GM18873 (cell line): ENCODE measurements around the gene SIGLEC6.
"Not testable (repeated sequence)": the region's sequence is repeated elsewhere in the genome, so short reads cannot be mapped to it uniquely, and the experiment has no call there.

Experiments used
- ATAC-seq: cut with Tn5 transposase; IDR thresholded peaks from one replicate; pipeline ENCODE4 v1.9.1; 2021; ENCODE audit warnings: mild to moderate bottlenecking, moderate library complexity, moderate number of reproducible peaks; ENCODE audit not compliant: unreplicated experiment, low FRiP score

SIGLEC6 gene

GRCh38 chr19:51513968-51514367 lies 17.5 kb downstream of the SIGLEC6 start:
- no peak for ATAC-seq

- ATAC-seq = no peak
Measured at GRCh38 chr19:51511353-51511752, 20.1 kb downstream of the SIGLEC6 start.

- no peak for ATAC-seq
Measured at GRCh38 chr19:51509823-51510660, 21.4 kb downstream of the SIGLEC6 start.

- no peak for ATAC-seq
Measured at GRCh38 chr19:51508059-51508733, 23.3 kb downstream of the SIGLEC6 start.

GRCh38 chr19:51507640-51508058 lies 23.8 kb downstream of the SIGLEC6 start:
- no peak for ATAC-seq

DNA sequence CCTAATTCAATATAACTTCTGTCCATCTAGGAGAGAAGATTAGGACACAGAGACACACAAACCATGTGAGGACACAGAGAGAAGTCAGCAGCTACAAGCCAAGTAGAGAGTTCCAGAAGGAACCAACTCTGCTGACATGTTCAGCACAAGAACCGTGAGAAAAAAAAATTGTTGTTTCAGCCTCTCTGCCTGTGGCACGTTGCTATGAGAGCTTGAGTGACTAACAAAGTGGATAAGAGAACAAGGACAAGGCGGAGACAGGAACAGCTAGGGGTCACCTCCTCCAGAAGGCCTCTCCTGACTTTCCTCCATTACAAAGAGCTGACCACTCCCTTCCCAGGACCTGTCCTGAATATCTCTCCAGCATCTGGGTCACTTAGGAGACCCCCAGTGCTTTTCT lies 24.3 kb downstream of the SIGLEC6 start:
- no peak for ATAC-seq

DNA sequence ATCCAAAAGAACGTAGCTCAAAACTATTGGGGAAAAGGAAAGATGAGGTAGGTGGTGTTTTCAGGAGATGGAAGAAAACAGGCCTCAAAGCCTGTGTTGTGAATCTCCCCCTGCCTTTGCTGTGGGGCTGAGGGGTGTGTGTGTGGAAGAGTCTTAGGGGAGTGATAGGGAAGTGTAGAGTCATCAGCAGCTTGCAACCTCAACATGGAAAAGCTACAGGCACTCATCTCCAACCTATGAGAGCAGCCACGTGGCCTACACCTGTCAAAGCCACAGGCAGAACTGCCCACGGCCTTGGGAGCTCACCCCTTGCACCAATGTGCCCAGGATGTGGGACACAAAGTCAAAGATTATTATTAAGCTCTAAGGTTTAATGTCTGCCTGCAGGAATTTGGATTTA lies 25.6 kb downstream of the SIGLEC6 start:
- ATAC-seq = no peak

DNA sequence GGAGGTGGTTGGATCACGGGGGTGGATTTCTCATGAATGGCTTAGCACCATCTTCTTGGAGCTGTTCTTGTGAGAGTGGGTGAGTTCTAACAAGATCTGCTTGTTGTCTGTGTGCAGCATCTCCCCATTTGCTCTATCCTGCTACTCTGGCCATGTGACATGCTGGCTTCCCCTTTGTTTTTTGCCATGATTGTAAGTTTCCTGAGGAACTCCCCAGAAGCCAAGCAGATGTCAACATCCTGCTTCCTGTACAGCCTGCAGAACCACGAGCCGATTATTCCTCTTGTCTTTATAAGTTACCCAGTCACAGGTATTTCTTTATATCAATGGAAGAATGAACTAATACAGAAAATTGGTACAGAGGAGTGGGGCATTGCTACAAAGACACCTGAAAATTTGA lies 27.6 kb downstream of the SIGLEC6 start:
- ATAC-seq = no peak

DNA sequence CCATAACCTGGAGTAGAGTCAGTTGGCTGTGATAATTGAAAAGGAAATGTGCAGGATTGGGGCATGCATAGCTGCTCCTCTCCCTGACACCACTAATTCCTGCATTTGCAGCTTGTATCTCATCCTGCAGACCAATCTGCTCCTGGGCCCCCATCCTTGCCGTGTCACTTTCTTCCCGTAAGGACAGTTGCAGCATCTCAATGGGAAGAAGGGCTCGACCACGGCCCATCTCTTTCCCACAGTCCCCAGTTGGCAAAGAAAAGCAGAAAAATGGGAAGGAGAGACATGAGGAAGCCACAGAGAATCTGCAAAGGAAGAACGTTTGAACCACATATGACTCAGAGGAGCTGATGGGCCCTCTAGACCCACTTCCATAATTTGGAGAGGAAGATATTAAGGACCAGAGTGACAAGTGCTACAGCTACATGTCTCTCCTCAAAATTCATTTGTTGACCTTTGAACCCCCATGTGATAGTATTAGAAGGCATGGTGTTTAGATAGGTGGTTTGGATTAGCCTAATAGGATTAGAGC lies 28.1 kb downstream of the SIGLEC6 start:
- ATAC-seq = no peak

- no peak for ATAC-seq
Measured at GRCh38 chr19:51501594-51502263, 29.7 kb downstream of the SIGLEC6 start, which contains the start of gene SIGLEC12. Gene SIGLEC12, minus strand, starts transcription at chr19:51501800. Its CDS starts 67 bp downstream, at chr19:51501733.

- not testable (repeated sequence) for ATAC-seq
Measured at GRCh38 chr19:51500931-51501330, 30.5 kb downstream of the SIGLEC6 start.

DNA sequence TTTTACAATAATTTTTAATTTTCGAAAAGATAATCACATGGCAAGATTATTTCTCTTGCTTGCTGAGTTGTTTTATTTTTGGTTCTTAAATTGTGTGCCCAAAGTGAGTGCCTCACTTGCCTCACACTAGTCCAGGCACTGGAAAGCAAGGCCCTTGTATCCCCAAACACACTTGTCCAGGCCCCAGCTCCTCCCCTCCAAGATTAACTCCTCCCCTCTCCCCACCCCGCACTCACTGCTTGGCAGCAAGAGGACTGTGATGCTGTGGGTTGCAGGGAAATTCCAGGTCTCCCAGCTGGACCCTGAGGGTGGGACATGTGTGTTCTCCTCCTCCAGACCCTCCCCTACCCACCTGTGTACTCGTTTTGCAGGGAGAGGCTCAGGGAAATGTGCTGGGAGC lies 33.8 kb downstream of the SIGLEC6 start:
- no peak for ATAC-seq

GRCh38 chr19:51493776-51494175 lies 37.7 kb downstream of the SIGLEC6 start:
- no peak for ATAC-seq

GRCh38 chr19:51491586-51491985 lies 39.9 kb downstream of the SIGLEC6 start:
- no peak for ATAC-seq

DNA sequence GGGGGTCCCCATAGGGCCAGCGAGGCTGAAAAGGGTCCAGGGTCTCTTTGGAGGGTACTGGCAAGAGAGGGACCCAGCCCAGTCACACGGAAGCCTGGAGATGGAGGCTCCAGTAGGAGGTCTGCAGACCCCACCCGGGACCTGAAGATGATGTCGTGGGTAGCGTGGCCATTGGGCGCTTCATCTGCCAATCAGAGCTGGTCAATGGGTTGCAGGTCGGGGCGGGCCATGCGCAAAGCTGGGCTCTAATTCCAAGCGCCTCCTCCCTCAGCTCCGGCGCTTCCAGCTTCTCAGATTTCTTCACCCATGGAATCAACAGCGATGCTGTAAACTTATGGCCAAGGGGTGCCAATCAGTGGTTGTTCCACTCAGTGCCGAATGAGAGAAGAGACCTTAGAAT lies 40.8 kb downstream of the SIGLEC6 start:
- no peak for ATAC-seq

GRCh38 chr19:51489113-51489512 lies 42.4 kb downstream of the SIGLEC6 start:
- ATAC-seq = no peak

GRCh38 chr19:51488491-51488890 lies 43.0 kb downstream of the SIGLEC6 start:
- ATAC-seq = no peak

GRCh38 chr19:51485960-51486660 lies 45.4 kb downstream of the SIGLEC6 start:
- no peak for ATAC-seq

GRCh38 chr19:51480590-51480989 lies 50.9 kb downstream of the SIGLEC6 start:
- no peak for ATAC-seq
